Fibroblast of pulmonary artery (primary cell): ENCODE results near the gene MORN5.

Experiments used
- DNase-seq: peaks from one replicate; pipeline ENCODE4 v3.0.0-alpha.2; 2010; ENCODE audit warnings: low read depth
- H3K4me3 ChIP-seq: replicated peaks from 2 replicates; pipeline ENCODE4 v1.5.1; 2011; ENCODE audit warnings: low read depth, mild to moderate bottlenecking, control low read depth, low read length, moderate library complexity
- CTCF ChIP-seq: IDR thresholded peaks from 2 replicates; pipeline ENCODE4 v1.5.1; 2011; ENCODE audit warnings: mild to moderate bottlenecking, control low read depth, low read length, inconsistent platforms; ENCODE audit errors: missing control alignments

MORN5 gene

DNA sequence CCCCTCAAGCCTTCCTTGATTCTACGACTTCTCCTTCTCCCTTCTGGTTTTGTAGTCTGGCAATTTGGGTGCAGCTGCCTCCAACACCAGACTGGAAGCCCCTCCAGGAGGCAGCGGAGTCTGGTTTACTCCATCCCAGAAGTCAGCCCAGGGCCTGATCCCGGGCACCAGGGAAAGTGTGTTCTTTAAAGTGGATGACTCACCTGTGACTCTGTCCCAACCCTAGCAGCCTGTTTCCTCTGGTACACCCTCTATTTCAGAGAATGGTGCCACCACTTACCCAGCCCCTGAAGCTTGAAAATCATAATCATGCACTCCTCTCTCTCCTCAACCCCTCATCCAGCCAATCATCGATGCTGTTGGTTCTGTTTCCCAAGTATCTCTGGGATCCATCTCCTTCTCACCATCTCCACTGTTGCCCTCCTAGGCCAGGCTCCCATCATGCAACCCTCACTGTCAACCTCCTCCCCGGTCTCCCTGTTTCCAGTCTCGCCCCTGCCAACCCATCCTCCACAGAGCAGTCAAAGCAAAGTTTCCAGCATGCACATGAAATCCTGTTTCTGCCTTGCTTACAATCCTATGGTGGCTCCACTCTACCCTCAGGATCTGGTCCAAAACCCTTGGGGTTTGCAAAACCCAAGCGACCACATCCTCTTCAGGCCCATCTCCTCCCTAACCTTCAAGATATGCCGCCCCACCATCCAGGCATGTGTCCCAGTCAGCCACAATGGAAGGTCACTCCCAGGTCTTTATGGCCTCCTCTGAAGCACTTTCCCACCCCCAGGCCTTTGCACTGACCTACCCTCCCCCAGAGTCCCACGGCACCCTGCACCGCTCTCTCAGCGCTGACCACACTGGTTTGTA, 58.6 kb downstream of the MORN5 start:
- H3K4me3 ChIP-seq, result no peak overlapping the region
- DNase-seq, result no peak
- TF ChIP-seq CTCF, result no peak

DNA sequence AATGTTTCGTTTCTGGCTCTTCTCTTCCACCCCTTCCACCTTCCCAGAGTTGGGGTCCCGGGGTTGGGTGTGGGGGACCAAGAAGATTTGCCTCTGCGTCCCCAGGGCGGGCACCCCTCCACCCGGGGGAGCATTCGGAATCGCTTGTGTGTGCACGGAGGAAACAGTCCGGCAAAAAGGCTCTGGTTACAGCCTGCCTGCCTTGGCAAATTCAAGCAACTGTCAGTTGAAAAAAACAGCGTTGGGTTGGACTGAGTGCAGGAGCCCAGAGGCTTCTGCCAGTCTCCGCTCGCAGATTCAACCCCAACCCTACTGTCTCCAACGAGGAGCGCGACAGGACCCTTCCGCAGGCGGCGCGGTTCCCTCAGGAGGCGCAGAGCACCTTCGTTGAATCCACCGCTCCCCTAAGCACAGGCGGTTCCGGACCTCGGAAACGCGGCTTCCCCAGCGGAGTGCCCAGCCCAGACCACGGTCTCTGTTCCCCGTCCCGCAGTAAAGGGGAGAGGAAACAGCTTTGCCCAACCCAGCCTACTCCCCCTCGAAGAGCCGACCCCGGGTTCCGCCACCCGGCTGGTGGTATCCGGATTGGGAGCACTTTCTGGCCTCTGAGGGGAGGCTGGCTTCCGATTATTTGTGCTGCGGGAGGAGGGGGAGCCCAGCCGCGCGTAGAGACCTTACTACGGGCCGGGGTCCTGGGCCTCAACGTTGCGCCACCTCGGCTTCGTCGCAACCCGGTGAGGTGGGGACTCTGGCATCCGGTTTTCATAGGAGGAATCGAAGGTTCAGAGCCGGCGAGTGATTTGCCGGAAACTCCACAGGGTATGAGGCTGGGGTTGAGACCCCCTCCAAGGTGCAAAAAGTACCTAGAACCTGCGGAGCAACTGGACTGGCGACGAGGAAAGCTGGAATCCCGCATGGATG, 59.5 kb downstream of the MORN5 start:
- peak; percentile 17 for DNase-seq
- no peak overlapping the region for H3K4me3 ChIP-seq
- no peak for TF ChIP-seq CTCF

- no peak for TF ChIP-seq CTCF
- H3K4me3 ChIP-seq, result no peak overlapping the region
- DNase-seq, result peak; percentile 17
Observed at GRCh38 chr9:122219856-122220672, 60.4 kb downstream of the MORN5 start.

DNA sequence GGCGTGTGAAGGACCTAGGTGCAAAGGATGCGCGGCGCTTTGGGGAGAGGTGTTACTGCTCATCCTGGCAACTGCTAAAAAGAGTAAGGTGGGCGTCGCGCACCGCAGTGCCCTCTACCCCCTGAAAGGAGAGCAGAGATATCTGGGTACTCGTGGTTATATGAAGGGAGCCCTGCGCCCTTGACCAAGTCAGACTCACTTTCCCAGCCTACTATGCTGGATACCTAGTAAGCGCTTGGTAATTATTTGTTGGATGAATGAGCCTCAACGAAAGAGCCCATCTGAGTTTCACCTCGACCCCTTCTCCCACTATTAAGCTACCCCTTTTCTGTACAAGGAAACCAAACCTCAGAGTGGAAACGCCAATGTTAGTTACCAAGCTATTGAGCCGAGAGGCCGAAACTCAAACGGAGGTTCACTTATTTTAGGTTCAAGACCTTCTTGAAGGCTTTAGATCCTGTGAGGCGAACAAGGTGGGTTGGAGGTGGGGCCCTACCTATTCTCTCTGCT, 61.0 kb downstream of the MORN5 start:
- TF ChIP-seq CTCF, result no peak
- no peak overlapping the region for H3K4me3 ChIP-seq
- no peak for DNase-seq

DNA sequence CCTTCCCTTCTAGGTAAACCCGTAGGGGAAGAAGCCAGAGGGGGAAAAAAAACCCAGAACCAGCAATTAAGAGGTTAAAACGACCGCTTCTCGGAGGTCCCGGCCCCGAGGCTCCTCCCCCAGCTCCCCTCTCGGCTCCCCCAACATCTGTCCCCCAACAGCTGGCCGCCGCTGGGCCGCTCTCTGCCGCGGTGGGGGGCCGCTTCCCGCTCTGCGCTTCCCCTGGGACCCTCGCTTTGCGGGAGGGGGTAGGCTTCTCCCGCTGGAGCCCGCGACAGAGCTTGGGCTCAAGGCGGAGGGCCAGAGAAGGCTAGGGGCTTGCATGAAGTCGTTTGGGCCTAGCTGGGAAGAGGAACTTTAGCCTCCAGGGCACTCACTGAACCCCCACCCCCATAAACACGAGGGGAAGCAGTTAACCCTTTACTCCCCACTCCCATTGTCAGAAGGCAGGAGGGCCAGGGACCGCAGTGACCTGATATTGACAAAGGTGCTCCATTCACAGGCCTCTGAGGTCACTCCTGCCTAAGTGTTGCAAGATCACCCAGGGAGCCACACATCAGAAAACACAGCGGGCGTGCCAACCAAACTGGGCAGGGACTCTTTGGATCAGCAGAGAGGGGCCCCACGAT, 61.6 kb downstream of the MORN5 start:
- no peak for TF ChIP-seq CTCF
- H3K4me3 ChIP-seq, result no peak overlapping the region
- no peak for DNase-seq

DNA sequence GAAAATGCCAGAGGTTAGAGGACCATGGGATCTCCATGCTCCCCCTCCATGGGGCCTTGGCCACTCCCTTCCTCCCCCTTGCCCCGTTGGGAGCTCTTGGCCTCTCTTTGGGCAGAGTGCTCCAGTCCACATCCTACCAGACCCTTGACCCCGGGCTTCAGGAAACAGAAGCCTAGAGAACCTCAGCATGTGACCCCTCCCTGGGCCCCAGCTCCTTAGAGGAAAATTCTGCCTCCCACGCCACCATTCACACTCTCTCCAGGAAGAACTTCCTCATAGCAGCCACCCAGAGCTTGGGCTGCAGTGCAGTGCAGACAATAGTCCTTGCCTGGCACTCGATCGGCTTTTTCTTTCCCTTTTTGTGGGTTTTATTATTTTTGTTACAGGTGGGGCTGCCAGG, 63.1 kb downstream of the MORN5 start:
- TF ChIP-seq CTCF, result no peak
- no peak overlapping the region for H3K4me3 ChIP-seq
- no peak for DNase-seq
